Fibroblast of skin of abdomen (primary cell): ENCODE data around the gene RAB5B. TPM values are rescaled to one million over a fixed set of nuclear protein-coding genes. Genes with fewer than 3 reads are reported as not detected.

Experiments used
- DNase-seq: peaks from one replicate; pipeline ENCODE4 v3.0.0-alpha.2; 2013
- polyA plus RNA-seq, 2 experiments: library from polyadenylated mRNA; unstranded; fragments of 120-200 nt; gene quantifications; one replicate each; pipeline ENCODE4 v1.2.1, GENCODE V29; 2013; ENCODE audit not compliant: insufficient read length in 2 of 2

The RAB5B gene
- polyA plus RNA-seq (2013, experiment 1 of 2; ENCODE audit: insufficient read length) = 83.5 TPM
- polyA plus RNA-seq (2013, experiment 2 of 2; ENCODE audit: insufficient read length) = 79.9 TPM

GRCh38 chr12:55973599-55974307 lies at the start of gene RAB5B:
TSS of gene RAB5B (plus strand) at chr12:55974078. CDS start at chr12:55986961, 12,883 bp downstream.
- DNase-seq = peak; percentile 100

DNA sequence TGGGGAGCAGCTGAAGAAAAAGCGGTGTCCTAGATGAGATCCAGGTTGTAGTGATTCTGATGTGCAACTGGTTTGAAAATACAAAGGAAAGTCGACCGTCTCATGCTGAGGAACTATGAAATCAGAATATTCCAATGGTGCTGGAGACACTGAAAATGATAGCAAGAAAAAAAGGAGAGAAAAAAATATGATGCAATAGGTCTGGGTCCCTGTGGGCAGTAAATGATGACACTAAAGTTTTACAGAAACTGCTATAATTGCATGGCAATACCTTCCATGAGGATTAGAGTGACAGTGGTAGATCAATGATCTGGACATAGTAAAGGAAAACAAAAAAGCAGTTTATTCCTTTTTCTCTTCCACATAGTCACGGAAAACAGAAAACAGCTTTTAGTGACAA lies 48.5 kb upstream of the RAB5B start:
- no peak for DNase-seq

DNA sequence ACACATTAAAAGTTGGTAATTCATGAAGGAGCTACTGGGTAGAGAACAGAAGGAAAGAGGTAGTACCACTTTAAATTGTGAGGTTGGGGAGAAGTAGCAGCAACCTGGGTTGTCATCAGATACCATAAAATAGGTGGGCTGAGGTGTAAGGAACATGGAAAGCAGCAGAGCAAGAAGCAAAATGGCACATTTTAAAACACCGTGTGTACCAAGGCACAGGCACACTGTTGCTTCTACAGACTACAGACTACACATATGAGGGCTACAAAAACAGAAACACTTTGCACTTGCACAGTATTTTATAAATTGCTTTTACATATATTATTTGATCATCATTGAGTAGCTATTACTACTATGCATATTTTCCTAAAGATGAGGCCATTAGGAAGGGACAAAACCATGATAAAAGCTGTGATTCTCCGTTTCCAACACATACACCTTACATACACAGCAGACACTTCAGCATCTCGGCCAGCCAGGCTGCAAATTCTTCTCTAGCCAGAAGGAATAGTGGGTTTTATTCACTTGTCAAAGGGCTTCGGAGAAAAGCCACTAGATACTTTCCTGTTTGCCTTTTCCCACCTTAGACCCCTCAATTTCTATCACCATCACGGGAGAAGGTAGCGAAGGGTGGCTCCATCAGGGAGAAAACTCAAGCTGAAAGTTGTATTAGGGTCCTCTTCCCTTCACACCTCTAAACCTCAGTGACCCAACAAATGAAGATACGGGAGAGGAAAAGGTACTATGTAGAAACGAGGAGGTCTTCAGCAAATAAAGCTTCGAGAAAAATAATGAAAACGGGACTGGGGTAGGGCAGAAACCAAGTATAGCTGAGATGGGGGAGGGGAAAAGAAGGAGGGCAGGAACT lies 47.8 kb upstream of the RAB5B start:
- DNase-seq = no peak

DNA sequence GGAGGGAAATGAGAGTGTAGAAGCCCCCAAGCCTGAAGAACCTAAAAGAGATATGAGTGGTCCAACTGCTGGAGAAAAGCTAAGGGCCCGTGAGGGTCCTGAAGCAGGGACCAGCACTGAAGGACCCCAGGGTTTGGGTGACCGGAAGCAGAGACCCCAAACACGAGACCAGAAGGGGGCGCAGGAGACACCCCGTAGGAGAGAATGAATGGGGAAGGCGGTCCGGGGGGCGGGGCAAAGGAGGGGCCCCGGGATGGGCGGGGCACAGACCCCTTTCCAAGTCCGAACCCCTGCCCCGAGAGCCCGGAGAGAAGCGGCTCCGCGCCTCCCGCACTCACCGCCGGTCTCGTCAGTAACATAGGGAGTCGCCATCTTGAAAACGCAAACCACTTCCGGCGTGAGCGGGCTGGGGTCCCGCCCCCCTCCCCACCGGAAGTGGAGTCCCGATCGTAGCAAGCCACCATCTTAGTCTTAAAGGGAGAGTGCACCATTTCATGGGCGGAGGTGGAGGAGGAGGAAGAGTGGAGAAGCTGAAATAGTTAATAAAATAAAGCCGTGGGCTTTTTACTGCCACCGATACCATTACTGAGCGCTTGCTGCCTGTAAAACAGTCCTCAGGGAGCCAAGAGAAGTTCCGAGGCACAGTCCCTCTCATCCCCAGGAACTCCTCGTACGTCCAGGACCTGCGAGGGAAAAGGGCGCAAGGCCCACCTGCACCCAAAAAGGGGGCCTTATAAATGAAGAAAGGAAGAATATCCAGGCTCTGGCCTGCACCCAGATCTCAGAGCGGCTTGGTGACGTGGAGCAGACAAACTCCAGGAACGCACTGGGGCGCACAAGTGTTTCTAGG lies 46.9 kb upstream of the RAB5B start:
- DNase-seq = peak; percentile 94

GRCh38 chr12:55927588-55928502 lies 46.0 kb upstream of the RAB5B start, which contains the start of gene PYM1:
TSS of gene PYM1 (minus strand) at chr12:55927894. CDS start at chr12:55927761, 133 bp downstream.
- DNase-seq = peak; percentile 58

GRCh38 chr12:55929306-55929791 lies 44.5 kb upstream of the RAB5B start:
- no peak for DNase-seq

DNA sequence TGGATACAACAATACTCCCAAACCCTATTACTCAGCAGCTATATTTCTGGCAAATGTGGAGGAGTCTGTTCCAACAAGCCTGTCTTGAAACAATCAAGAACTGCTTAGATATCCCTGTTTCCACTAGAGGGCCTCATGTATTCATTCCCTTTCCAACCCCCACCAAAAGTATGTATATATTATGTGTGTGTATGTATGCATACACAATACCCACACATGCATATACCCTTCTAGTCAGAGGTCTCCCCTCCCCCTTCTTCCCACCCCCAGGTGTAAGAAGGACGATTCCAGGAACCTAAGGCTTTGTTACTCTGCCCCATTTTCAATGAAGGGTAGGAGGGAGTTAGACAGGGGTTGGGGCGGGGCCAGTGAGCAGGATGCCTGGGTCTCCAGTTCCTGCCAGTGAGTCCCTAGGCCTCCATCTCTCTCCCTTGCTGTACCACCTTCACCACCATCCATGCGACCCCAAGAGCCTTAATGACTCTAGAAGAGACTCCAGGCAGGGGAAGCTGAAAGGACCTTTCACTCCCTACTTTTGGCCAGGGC lies 43.0 kb upstream of the RAB5B start, which contains the start of gene DGKA:
Gene DGKA, plus strand, starts transcription at position 392 of the 546 bp plus-strand sequence. CDS start 5,342 bp downstream, outside the sequence.
- DNase-seq = peak; percentile 81

GRCh38 chr12:55931317-55931779 lies 42.5 kb upstream of the RAB5B start:
- DNase-seq = no peak

DNA sequence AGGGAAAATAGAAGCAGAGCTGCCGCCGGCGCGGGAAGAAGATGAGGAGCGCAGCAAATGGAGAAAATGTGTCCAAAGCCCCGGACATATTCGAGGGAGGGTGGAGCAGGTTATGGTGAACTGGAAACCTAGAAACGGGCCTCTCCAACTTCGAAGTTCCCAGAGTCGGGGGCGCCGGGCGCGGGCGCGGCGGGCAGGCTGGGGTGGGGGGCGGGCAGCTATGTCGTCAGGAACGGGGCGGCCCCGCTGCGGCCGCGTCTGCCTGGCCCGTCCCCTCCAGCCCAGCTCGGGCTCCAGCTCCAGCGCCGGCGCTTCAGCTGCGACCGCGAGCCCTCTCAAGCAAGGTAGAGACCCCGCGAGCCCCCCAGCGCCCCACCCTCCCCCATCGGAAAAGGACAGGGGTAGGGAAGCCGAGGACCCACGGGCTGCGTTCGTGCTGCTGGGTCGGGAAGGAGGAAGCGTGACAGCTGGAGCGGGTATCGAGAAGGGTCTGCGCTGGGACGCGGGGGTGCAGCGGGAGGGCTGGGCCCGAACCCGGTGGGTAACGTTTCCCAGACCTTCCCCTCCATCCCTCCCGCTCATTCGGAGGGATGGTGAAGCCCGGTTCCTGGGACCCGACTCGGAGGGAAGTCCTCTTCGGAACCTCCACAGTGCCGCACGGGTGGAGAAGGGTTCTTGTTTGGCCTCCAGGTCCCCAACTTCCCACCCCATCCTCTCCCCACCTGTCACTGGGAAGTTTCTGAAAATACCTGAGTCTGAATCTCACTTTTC lies 41.9 kb upstream of the RAB5B start:
- peak; percentile 44 for DNase-seq

GRCh38 chr12:55932551-55932910 lies 41.3 kb upstream of the RAB5B start:
- DNase-seq = peak; percentile 24

GRCh38 chr12:55933169-55933798 lies 40.6 kb upstream of the RAB5B start:
- no peak for DNase-seq

- DNase-seq = no peak
These were observed 39.8 kb upstream of the RAB5B start for GRCh38 chr12:55933799-55934742.

- no peak for DNase-seq
These were observed 39.1 kb upstream of the RAB5B start for GRCh38 chr12:55934773-55935172.

- no peak for DNase-seq
These were observed 38.1 kb upstream of the RAB5B start for GRCh38 chr12:55935738-55936151.

DNA sequence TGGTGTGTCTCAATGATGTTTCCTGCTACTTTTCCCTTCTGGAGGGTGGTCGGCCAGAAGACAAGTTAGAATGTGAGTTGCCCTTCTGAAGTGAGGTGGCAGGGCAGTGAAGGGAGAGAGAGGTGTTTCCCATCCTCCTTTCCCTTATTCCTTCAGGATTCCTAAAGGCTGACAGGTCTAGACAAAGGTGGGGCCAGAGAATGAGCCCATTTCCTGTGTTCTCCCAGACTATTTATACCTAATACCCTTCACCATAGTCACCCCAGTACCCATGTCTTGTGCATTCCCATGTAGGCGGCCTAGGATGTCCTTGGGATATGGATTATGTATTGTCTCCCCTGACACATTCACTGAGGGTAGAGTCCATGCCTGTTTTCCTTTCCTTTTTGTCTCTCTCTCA lies 35.9 kb upstream of the RAB5B start:
- DNase-seq = no peak

GRCh38 chr12:55938826-55939501 lies 34.9 kb upstream of the RAB5B start:
- no peak for DNase-seq

GRCh38 chr12:55940065-55940732 lies 33.7 kb upstream of the RAB5B start:
- DNase-seq = peak; percentile 74
